IMR-90 (cell line): ENCODE results near the gene ADAMTS17. TPM values are rescaled to one million over a fixed set of nuclear protein-coding genes. Genes with fewer than 3 reads are reported as not detected.

Source experiments
- ATAC-seq: fragments of 200-7000 bp; cut with Tn5 transposase; 2 replicates; pipeline ENCODE4 v1.9.1; 2020; ENCODE audit warnings: low read depth, mild to moderate bottlenecking, moderate library complexity
- BruUV-seq: library from RNA; stranded (reverse); fragments of 400-500 nt; replicated peaks from 2 replicates; lab custom pipeline; 2021; lab: Mats Ljungman, UMichigan
- CTCF ChIA-PET: fragments of 300-600 bp; formaldehyde crosslinking; extraction: SDS; loops from one replicate; lab custom pipeline; 2021; ENCODE audit warnings: antibody characterized with exemption; lab: Yijun Ruan, JAX
- POLR2A ChIA-PET: fragments of 300-600 bp; sonication (Branson Sonifier 250); formaldehyde crosslinking; loops from one replicate; lab custom pipeline; 2022; ENCODE audit warnings: antibody characterized with exemption; ENCODE audit not compliant: unreplicated experiment; lab: Charles Lee
- DNase-seq: peaks from one replicate; pipeline ENCODE4 v3.0.0; 2013
- H2AFZ ChIP-seq: replicated peaks from 2 replicates; pipeline ENCODE3; 2013; ENCODE audit warnings: low read length, mild to moderate bottlenecking; ENCODE audit not compliant: poor library complexity
- H2AK5ac ChIP-seq: 2 replicates; pipeline ENCODE4 v1.6.1; 2013; ENCODE audit warnings: low read depth, low read length, inconsistent platforms
- H2AK9ac ChIP-seq: replicated peaks from 2 replicates; pipeline ENCODE3; 2013; ENCODE audit warnings: mild to moderate bottlenecking, low read depth, low read length, moderate library complexity; ENCODE audit not compliant: poor library complexity
- H2BK120ac ChIP-seq: 2 replicates; pipeline ENCODE4 v1.6.1; 2013; ENCODE audit warnings: low read depth, low read length, inconsistent platforms
- H2BK15ac ChIP-seq: 3 replicates; pipeline ENCODE4 v1.6.1; 2013; ENCODE audit warnings: low read depth, low read length, inconsistent platforms
- H2BK20ac ChIP-seq: 2 replicates; pipeline ENCODE4 v1.6.1; 2013; ENCODE audit warnings: low read depth, mild to moderate bottlenecking, inconsistent platforms, low read length, moderate library complexity
- H2BK5ac ChIP-seq: 2 replicates; pipeline ENCODE4 v1.6.1; 2013; ENCODE audit warnings: mild to moderate bottlenecking, low read depth, low read length, inconsistent platforms; ENCODE audit not compliant: poor library complexity, severe bottlenecking
- H3K14ac ChIP-seq: replicated peaks from 2 replicates; pipeline ENCODE4 v1.6.1; 2013; ENCODE audit warnings: low read depth, low read length, inconsistent platforms
- H3K18ac ChIP-seq: 2 replicates; pipeline ENCODE4 v1.6.1; 2013; ENCODE audit warnings: low read depth, low read length, control low read depth
- H3K23ac ChIP-seq: 2 replicates; pipeline ENCODE4 v1.6.1; 2013; ENCODE audit warnings: low read depth, low read length, inconsistent platforms
- H3K27ac ChIP-seq: 2 replicates; pipeline ENCODE4 v1.5.1; 2013; ENCODE audit warnings: mild to moderate bottlenecking, control low read depth, low read length; ENCODE audit not compliant: insufficient read depth
- H3K27me3 ChIP-seq: 2 replicates; pipeline ENCODE4 v1.6.1; 2013; ENCODE audit warnings: low read length; ENCODE audit not compliant: control insufficient read depth, insufficient read depth
- H3K36me3 ChIP-seq: 2 replicates; pipeline ENCODE4 v1.6.1; 2013; ENCODE audit warnings: low read length, mixed read lengths; ENCODE audit not compliant: control insufficient read depth, insufficient read depth
- H3K4ac ChIP-seq: 2 replicates; pipeline ENCODE4 v1.6.1; 2013; ENCODE audit warnings: low read depth, low read length, inconsistent platforms
- H3K4me1 ChIP-seq: 2 replicates; pipeline ENCODE4 v1.6.1; 2013; ENCODE audit warnings: low read length, mixed read lengths; ENCODE audit not compliant: control insufficient read depth, insufficient read depth
- H3K4me2 ChIP-seq: 2 replicates; pipeline ENCODE4 v1.6.1; 2013; ENCODE audit warnings: low read depth, mild to moderate bottlenecking, control low read depth, low read length, moderate library complexity
- H3K4me3 ChIP-seq: 2 replicates; pipeline ENCODE4 v1.5.1; 2013; ENCODE audit warnings: low read depth, mild to moderate bottlenecking, control low read depth, low read length, moderate library complexity; ENCODE audit not compliant: insufficient read depth
- H3K56ac ChIP-seq: 2 replicates; pipeline ENCODE4 v1.6.1; 2013; ENCODE audit warnings: low read length, inconsistent platforms; ENCODE audit not compliant: insufficient read depth; ENCODE audit errors: extremely low read depth
- H3K79me1 ChIP-seq, 2 experiments: 2 replicates each; pipeline ENCODE4 v1.6.1; 2013; ENCODE audit warnings: low read length in 2 of 2, inconsistent platforms in 1 of 2, low read depth in 1 of 2
- H3K9ac ChIP-seq: 2 replicates; pipeline ENCODE4 v1.6.1; 2013; ENCODE audit warnings: low read depth, low read length, control low read depth
- H3K9me1 ChIP-seq: 2 replicates; pipeline ENCODE4 v1.6.1; 2013; ENCODE audit warnings: low read length, inconsistent platforms; ENCODE audit not compliant: insufficient read depth
- H3K9me3 ChIP-seq: 2 replicates; pipeline ENCODE4 v1.6.1; 2013; ENCODE audit warnings: low read length; ENCODE audit not compliant: control insufficient read depth, insufficient read depth
- H4K20me1 ChIP-seq: 2 replicates; pipeline ENCODE4 v1.6.1; 2013; ENCODE audit warnings: low read length, inconsistent platforms; ENCODE audit not compliant: insufficient read depth
- H4K5ac ChIP-seq: 2 replicates; pipeline ENCODE4 v1.6.1; 2013; ENCODE audit warnings: mild to moderate bottlenecking, low read depth, low read length, control low read depth
- H4K8ac ChIP-seq, 2 experiments: 2 replicates each; pipeline ENCODE4 v1.6.1; 2013; ENCODE audit warnings: low read depth in 2 of 2, low read length in 2 of 2, control low read depth in 1 of 2, inconsistent platforms in 1 of 2
- H4K91ac ChIP-seq: 2 replicates; pipeline ENCODE4 v1.6.1; 2013; ENCODE audit warnings: low read depth, low read length, inconsistent platforms; ENCODE audit not compliant: insufficient read depth
- BHLHE40 ChIP-seq: fragments of 150-350 bp; IDR thresholded peaks from 2 replicates; pipeline ENCODE4 v1.6.1; 2016; ENCODE audit warnings: mild to moderate bottlenecking, low read depth, low read length
- CEBPB ChIP-seq: IDR thresholded peaks from 2 replicates; pipeline ENCODE4 v1.6.1; 2012; ENCODE audit warnings: low read depth, low read length, improper control_type of control experiment
- CHD1 ChIP-seq: IDR thresholded peaks from 2 replicates; pipeline ENCODE4 v1.6.1; 2012; ENCODE audit warnings: low read depth, low read length, improper control_type of control experiment
- FOS ChIP-seq: fragments of 150-350 bp; IDR thresholded peaks from 2 replicates; pipeline ENCODE4 v1.6.1; 2016; ENCODE audit warnings: low read depth, low read length
- MAFK ChIP-seq: IDR thresholded peaks from 2 replicates; pipeline ENCODE4 v1.6.1; 2012; ENCODE audit warnings: low read depth, low read length, improper control_type of control experiment
- MAZ ChIP-seq: IDR thresholded peaks from 2 replicates; pipeline ENCODE4 v1.6.1; 2012; ENCODE audit warnings: low read depth, mild to moderate bottlenecking, low read length, improper control_type of control experiment, moderate library complexity, borderline replicate concordance
- MXI1 ChIP-seq: IDR thresholded peaks from 2 replicates; pipeline ENCODE4 v1.6.1; 2012; ENCODE audit warnings: low read depth, mild to moderate bottlenecking, low read length, moderate library complexity, borderline replicate concordance
- NFE2L2 ChIP-seq: fragments of 150-350 bp; IDR thresholded peaks from 2 replicates; pipeline ENCODE4 v1.6.1; 2016; ENCODE audit warnings: low read depth, mild to moderate bottlenecking, low read length
- POLR2A ChIP-seq: IDR thresholded peaks from 2 replicates; pipeline ENCODE4 v1.6.1; 2012; ENCODE audit warnings: mild to moderate bottlenecking, low read depth, low read length
- RAD21 ChIP-seq: IDR thresholded peaks from 2 replicates; pipeline ENCODE4 v1.6.1; 2012; ENCODE audit warnings: low read length, improper control_type of control experiment
- SMC3 ChIP-seq: fragments of 150-350 bp; IDR thresholded peaks from 2 replicates; pipeline ENCODE4 v1.6.1; 2016; ENCODE audit warnings: low read depth, mild to moderate bottlenecking, antibody characterized with exemption, low read length, moderate library complexity
- WGBS, 2 experiments: methylation state at CpG; one replicate each; pipeline versions ENCODE4 v1.1.5 to v1.1.7; 2013; ENCODE audit warnings: missing lambda C conversion rate in 2 of 2; ENCODE audit not compliant: insufficient read length in 1 of 2; ENCODE audit errors: extremely low coverage in 2 of 2; 5-methylcytosine and 5-hydroxymethylcytosine counted together
- dilution Hi-C: fragments of 300-500 bp; cut with HindIII; formaldehyde crosslinking; loops from one replicate; pipeline ENCODE4 v1.14.3; 2018; ENCODE audit warnings: low sequenced_read_pairs; ENCODE audit not compliant: unreplicated experiment
- in situ Hi-C: fragments of 300-500 bp; cut with MboI; formaldehyde crosslinking; loops from 3 replicates; pipeline ENCODE4 v1.14.3; 2019; ENCODE audit warnings: low sequenced_read_pairs, inconsistent platforms, mixed read lengths
- intact Hi-C: fragments of 100-400 bp; cut with micrococcal nuclease; formaldehyde crosslinking; loops from 2 replicates; pipeline ENCODE4 v1.10.0; 2022
- polyA plus RNA-seq, 3 experiments: library from polyadenylated mRNA; depleted of rRNA; stranded (reverse); fragments of >200 nt; gene quantifications; 2 replicates each; pipeline ENCODE4 v1.2.3, GENCODE V29; 2012; ENCODE audit warnings: low replicate concordance in 1 of 3
- total RNA-seq: library from RNA; depleted of rRNA; stranded (reverse); fragments of >200 nt; gene quantifications from 2 replicates; pipeline ENCODE4 v1.2.3, GENCODE V29; 2012
- TF ChIP-seq, protein P1 (sequence below): conservative IDR thresholded peaks from 2 replicates; pipeline ENCODE4 v1.5.1; 2012; ENCODE audit warnings: mild to moderate bottlenecking, low read depth, low read length, improper control_type of control experiment
- TF ChIP-seq, protein P2 (sequence below): fragments of 150-350 bp; IDR thresholded peaks from 2 replicates; pipeline ENCODE4 v1.6.1; 2017; ENCODE audit warnings: mild to moderate bottlenecking, antibody characterized with exemption, low read length, low read depth

The ADAMTS17 gene
- total and polyA plus RNA-seq, 2 of the 4 experiments (the other 2 are of a cell fraction), result 0.03 TPM; not detected in 1

DNA sequence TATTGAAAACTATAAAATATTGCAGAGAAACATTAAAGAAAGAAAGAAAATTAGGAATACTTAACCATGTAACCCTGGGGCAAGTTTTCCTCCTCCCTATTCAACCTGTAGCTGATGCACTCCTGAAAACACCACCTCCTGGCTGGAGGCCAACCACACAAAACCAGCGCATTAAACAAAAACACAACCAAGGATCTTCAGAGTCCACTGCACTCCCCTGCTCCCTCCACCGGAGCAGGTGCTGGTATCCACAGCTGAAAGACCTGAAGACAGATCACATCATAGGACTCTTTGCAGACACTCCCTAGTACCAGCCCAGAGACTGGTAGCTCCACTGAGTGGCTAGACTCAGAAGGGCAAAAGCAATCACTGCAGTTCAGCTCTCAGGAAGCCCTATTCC, 13.6 kb upstream of the ADAMTS17 start:
- no TSS peak for BruUV-seq
- Histone ChIP-seq H3K9ac (no peak overlapping the region), H3K27me3 (no peaks in the 10 kb centered on the region), H3K79me1 (no peaks in the 10 kb centered on the region), H2AK5ac (no peak overlapping the region), H2AFZ (no peak overlapping the region), H3K36me3 (no peaks in the 10 kb centered on the region), H4K91ac (no peak overlapping the region), H3K4me1 (no peaks in the 10 kb centered on the region), H4K5ac (no peak overlapping the region), H3K14ac (no peak overlapping the region), H2AK9ac (no peak overlapping the region), H2BK15ac (no peak overlapping the region), H3K9me1 (no peaks in the 10 kb centered on the region), H3K56ac (no peak overlapping the region), H3K4me2 (no peak overlapping the region), H2BK20ac (no peak overlapping the region), H3K18ac (no peak overlapping the region), H3K4me3 (no peak overlapping the region), H2BK5ac (no peak overlapping the region), H4K20me1 (no peaks in the 10 kb centered on the region), H4K8ac (no peak overlapping the region), H3K9me3 (no peaks in the 10 kb centered on the region), H2BK120ac (no peak overlapping the region), H3K27ac (no peak overlapping the region), H3K23ac (no peak overlapping the region), H3K4ac (no peak overlapping the region)
- DNase-seq (no peak), ATAC-seq (no peak)
- CTCF ChIA-PET, result interaction anchor here (0.6 kb wide), 1 partner anchor 12 kb away, joined by 3 read pairs; no protein-coding TSS in a partner anchor
- intact Hi-C loops, result loop anchor here (10.0 kb wide), 1 partner anchor 431 kb away; no protein-coding TSS in a partner anchor
- dilution Hi-C loops, result no loop called here
- WGBS, 2 experiments, result no CpG with 5 or more reads among the region's 2 CpGs
- no peak for TF ChIP-seq POLR2A
- TF ChIP-seq CHD1, result no peak
- TF ChIP-seq CEBPB, result no peak
- TF ChIP-seq, protein P1, sequence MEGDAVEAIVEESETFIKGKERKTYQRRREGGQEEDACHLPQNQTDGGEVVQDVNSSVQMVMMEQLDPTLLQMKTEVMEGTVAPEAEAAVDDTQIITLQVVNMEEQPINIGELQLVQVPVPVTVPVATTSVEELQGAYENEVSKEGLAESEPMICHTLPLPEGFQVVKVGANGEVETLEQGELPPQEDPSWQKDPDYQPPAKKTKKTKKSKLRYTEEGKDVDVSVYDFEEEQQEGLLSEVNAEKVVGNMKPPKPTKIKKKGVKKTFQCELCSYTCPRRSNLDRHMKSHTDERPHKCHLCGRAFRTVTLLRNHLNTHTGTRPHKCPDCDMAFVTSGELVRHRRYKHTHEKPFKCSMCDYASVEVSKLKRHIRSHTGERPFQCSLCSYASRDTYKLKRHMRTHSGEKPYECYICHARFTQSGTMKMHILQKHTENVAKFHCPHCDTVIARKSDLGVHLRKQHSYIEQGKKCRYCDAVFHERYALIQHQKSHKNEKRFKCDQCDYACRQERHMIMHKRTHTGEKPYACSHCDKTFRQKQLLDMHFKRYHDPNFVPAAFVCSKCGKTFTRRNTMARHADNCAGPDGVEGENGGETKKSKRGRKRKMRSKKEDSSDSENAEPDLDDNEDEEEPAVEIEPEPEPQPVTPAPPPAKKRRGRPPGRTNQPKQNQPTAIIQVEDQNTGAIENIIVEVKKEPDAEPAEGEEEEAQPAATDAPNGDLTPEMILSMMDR, result no peak
- TF ChIP-seq MAFK, result no peak
- TF ChIP-seq SMC3, result no peak
- no peak for TF ChIP-seq BHLHE40
- TF ChIP-seq FOS, result no peak
- no peak for TF ChIP-seq MAZ
- TF ChIP-seq, protein P2, sequence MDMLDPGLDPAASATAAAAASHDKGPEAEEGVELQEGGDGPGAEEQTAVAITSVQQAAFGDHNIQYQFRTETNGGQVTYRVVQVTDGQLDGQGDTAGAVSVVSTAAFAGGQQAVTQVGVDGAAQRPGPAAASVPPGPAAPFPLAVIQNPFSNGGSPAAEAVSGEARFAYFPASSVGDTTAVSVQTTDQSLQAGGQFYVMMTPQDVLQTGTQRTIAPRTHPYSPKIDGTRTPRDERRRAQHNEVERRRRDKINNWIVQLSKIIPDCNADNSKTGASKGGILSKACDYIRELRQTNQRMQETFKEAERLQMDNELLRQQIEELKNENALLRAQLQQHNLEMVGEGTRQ, result no peak
- TF ChIP-seq MXI1, result no peak
- TF ChIP-seq NFE2L2, result no peak
- TF ChIP-seq RAD21, result no peak
- POLR2A ChIA-PET, result no interaction called here
- in situ Hi-C loops, result no loop called here
